CD4-positive, alpha-beta T cell treated with Interleukin-4 for 4 hours (primary cell): Measurements from ENCODE around the gene POLR2F.

Source experiments
- DNase-seq: peaks from one replicate; pipeline ENCODE4 v3.0.0-alpha.2; 2020

POLR2F gene

DNA sequence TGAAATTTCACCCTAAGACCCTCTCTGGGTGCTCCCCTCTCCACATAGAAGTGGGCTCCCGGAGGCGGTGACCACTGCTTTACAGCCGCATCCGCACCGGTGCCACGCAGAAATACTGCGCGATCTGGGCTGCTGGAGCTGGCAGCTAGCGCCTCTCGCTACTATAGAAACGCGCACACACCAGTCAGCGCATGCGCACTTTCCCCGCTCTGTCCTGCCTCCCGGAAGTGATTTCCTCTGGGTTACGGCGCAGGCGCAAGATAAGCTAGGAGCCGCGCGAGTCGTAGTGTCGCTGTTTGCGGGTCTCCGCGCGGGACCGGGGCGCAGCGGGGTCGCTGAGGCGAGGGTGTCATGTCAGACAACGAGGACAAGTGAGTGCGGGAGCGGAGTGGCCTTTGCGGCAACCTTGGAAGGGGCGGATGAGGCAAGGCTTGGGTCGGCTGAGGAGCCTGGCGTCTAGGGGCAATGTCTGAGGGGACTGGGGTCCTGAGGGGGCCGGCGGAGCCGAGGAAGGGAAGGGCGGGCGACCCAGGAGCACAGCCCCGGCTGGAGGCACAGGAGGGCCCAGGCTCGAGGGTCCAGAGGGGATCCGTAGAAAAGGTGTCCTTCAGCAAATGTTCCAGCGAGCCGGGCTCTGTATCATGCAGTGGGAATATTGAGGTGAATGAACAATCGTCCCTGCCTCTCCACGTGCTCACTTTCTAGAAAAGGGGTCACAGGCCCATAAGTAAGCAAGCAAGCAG, at the start of gene POLR2F, which contains the start of gene C22orf23:
TSS of gene POLR2F (plus strand) at position 263 of the 743 bp plus-strand sequence. CDS start at position 352, 89 bp downstream.
TSS of gene C22orf23 (minus strand) at position 165 of the 743 bp plus-strand sequence. CDS start 452 bp downstream, outside the sequence.
- peak; percentile 95 for DNase-seq

DNA sequence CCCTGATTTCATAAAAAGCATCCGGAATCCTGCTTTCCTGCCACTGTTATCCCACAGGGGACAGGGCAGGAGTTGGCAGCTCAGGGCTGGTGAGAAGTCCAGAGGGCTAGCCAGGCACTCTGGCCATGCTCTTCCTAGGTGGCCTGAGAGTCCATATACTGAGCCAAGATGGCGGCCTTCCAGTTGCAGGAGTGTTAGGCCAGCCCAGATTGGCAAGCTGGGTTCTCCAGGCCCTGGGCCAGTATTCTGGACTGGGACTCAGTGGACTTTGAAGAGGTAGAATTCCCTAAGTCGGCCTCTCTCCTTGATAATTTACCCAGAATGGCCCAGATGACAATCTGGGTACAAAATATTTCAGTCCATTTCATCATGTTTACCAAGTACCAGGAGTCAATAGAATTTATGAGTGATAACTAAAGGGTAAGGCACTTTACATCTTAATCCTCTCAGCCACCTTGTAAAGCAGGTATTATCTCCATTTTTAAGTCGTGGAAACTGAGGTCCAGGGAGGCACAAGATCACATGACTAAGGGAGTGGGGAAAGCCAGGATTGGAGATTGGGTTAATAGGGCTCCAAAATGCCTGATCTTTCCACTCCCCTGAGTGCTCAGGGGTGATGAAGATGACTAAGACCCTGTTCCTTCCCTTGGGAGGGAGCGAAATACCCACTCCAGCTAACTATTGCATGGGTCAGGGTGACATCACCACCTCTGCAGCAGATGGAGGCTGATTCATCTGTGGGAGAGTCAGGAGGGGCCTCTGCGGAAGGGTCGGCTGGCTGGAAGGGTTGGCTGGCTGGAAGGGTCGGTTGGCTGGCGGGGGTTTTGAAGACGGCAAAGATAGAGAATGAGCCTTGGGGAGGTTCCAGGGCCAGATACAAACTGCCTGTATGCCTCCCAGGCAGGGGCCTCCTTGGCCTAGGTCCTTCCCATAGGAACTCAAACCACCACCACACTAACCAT, 48.6 kb upstream of the POLR2F start:
- peak; percentile 2 for DNase-seq

DNA sequence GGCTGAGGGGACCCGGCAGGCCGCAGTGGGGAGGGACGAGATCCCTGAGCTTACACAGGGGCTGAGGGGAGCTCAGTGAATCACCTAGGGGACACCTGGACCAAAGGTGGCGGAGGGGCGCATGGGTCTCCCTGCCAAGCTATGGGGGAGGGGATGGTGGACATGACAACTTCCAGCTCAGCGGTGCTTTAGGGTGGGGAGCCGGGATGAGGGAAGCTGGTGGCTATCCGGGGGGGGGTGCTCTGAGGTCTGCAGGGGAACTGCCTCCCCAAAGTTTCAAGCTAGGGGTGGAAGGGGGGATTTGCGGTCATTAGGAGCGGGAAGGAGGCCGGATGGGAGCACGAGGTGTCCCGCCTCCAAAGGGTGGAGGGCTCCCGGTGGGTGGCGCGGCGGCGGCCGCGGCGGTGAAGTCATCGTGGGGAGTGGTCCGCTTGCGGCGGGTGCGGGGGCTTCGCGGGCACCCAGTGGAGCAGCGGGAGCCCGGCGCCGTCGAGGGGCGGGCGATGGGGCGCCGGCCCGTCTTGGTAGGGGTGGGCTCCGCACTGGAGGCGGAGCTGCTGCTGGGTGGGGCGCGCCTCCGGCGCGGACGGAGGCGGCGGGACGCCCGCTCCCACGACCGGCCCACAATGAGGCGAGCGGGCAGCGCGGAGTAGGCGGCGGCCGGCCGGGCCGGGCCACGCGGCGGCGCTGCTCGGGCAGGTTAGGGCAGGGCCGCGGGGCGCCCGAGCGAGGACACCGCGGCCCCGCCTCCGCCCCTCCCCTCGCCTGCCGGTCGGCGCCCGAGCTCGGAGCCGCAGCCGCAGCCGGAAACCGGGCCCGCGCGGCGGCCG, 47.8 kb upstream of the POLR2F start, which contains the start of gene MICALL1:
TSS of gene MICALL1 (plus strand) at position 764 of the 830 bp plus-strand sequence. CDS start 126 bp downstream, outside the sequence.
- peak; percentile 39 for DNase-seq

DNA sequence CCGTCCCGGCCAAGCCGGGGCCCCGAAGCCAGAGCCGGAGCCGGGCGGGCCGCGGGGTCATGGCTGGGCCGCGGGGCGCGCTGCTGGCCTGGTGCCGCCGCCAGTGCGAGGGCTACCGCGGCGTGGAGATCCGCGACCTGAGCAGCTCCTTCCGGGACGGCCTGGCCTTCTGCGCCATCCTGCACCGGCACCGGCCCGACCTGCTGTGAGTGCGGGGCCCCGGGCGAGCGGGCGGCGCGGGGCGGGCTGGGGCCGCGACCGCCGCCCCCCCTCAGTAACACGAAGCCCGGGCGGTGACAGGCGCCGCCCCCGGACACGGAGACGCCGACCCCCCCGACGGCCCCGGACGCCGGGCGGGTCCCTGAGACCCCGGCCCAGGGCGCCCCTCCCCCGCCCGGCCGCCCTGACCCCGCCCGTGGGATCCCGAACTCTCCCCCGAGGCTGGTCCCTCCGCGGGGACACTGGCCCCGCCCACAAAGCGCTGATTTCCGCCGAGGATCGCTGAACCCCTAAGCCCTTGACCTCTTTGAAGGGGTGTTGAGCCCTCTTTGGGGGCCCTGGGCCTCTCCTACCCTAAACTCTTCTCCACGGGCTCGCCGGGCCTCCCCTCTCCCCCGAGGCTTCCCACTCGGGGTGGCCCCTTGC, 47.0 kb upstream of the POLR2F start:
- DNase-seq = peak; percentile 27

DNA sequence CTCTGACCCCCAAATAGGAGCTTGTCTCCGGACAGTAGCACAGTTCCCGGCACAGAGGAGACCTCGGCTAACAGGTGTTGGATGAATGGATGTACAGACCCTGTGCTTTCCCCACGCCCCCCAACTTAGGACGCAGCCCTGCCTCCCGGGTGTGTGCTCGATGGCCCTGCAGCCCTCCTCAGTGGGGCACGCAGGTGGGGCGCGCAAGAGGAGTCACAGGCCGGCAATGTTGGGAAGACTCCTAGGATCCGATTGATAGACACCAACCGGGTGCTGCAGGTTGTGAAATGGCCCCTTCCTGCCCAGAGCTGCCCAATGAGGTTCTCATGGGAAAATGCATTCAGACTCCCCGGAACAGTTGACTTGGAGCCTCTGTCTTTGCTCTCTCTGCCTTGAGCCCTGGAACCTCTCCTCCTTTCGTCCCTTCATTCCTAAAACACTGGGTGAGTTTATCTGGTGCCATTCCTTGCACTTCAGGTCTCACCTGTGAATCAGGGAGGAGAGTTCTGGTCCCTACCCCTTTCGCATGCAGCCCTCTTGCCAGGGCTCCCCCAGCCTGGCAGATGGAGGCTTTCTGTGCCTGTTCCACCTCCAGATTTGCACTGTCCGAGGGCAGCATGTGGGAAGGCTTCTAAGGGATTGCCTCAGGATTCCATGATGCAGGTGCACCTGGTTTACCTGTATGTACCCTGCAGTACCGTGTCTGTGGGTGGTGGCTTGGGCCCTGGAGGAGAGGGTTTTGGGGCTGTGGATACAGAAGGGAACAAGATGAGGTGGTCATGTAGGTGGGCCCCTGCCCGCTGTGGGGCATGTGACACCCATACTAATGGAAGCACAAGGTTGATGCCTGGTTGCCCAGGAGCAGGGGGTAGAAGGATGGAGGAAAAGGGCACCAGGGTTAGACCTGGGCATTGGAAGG, 46.2 kb upstream of the POLR2F start:
- no peak for DNase-seq

DNA sequence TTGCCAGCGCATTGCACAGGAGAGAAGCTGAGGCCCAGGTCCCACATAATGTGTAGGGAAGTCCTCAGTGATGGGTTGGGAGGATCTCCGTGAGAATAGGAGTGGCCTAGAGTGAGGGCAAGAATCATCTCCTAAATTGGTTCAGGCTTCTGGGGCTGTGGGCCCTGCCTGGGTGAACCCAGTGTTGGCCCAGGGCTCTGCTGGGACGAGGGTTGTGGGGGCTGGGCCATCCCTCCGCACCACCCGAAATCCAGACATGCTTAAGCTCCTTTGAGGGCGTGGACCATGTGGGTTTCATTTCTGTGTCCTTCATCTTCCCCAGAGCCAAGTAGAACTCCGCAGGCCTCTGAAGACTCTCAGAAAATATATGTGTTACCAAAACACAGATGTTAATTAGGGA, 43.7 kb upstream of the POLR2F start:
- DNase-seq = no peak

DNA sequence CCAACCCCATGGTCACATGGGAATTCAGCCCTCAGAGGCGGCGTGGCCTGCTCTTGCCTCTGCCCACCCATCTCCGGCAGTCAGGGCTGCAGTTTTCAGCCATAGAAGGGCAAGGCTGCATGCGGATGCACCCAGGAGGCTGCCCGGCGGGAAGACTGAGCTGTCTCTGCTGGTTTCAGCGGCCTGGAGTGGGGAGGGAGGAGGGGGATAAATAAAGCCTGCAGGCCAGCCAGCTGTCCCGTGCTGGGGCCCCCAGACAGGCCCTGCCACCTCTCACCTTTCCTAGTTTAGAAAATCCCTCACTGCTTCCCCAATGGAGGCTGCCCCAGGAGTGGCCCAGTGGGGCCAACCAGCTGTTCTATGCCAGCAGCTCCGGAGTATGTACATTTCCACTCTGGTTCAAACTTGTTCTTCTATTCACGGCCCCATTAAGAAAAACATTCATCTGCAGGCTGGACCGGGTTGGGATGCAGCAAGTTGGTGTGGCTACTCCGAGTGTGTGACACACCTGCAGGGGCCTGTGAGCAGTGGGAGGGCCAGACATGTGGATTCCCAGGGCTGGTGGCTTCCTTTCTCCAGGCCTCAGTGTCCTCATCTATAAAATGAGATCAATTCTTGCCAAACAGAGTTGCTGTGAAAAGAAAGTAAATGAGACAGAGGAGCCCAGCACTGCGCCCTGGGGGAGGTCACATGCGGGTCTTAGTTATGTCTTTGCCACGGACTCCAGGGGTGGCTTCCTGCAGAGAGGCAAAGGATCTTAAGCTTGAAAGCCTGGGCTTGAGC, 42.4 kb upstream of the POLR2F start:
- DNase-seq = no peak

DNA sequence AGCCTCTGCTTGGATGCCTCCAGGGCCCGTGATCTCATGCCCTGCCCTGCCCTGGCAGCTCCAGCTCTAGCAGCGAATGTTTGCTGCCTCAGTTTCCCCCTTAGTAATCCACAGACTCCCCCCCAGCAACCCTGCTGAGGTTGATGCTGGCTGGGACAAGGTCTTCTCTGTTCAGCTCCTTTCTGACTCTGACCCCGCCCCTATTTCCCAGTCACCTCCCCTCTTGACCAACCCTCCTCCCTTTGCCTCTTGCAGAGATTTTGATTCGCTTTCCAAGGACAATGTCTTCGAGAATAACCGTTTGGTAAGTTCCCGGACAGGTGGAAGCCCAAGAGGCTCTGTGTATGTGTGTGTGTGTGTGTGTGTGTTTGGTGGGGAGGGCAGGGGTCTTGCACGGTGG, 41.8 kb upstream of the POLR2F start:
- no peak for DNase-seq

DNA sequence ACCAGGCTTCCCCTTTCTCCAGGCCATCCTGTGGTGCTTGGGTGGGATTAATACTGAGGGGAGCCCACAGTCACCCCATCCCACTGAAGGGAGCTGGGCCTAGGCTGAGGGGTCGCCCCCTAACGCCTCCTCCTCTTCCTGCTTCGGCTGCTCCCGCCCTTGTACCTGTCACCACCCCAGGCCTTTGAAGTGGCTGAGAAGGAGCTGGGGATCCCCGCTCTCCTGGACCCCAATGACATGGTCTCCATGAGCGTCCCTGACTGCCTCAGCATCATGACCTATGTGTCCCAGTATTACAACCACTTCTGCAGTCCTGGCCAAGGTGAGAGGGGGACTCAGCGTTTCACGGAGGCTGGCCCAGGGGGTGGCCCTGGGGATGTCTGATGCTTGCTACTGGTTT, 41.3 kb upstream of the POLR2F start:
- no peak for DNase-seq

DNA sequence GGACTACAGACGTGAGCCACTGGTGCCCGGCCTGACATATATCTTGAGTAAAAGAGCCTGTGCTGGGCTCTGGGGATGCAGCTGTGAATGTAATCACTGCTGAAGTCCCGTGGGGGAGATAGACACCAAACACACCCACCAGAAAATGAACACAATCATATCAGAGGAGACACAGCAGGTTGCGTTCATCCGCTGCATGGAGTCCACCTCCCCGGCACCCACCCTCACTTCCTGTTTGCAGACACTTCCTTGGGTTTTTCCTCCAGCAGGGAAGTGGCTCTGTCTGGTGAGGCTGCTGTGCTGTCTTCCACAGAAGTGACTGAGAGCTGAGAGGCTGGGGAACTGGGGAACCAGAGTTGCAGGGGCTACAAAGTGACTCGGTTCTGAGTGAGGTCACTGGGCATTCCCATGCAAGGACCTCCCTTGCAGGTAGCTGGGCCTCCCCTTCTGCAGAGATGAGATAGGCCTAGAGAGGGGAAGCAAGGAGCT, 40.2 kb upstream of the POLR2F start:
- no peak for DNase-seq

DNA sequence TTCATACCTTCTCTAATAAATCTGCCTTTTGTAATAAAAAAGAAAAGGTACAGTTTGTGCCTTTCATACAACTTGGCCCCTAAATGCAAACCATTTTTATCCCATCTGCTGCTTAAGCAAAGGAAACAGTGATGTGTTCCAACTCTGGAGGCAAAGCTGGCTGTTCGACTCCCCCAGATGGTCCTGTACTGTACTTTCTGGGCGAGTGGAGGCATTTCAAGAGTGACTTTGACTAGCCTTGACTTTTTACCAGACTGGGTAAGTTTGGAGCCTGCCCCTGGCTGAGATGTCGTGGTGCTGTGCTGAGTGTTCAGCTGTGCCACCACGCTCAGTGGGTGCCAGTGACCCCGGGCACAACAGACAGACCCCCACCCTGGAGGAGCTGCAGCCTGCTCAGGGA, 37.2 kb upstream of the POLR2F start:
- no peak for DNase-seq

DNA sequence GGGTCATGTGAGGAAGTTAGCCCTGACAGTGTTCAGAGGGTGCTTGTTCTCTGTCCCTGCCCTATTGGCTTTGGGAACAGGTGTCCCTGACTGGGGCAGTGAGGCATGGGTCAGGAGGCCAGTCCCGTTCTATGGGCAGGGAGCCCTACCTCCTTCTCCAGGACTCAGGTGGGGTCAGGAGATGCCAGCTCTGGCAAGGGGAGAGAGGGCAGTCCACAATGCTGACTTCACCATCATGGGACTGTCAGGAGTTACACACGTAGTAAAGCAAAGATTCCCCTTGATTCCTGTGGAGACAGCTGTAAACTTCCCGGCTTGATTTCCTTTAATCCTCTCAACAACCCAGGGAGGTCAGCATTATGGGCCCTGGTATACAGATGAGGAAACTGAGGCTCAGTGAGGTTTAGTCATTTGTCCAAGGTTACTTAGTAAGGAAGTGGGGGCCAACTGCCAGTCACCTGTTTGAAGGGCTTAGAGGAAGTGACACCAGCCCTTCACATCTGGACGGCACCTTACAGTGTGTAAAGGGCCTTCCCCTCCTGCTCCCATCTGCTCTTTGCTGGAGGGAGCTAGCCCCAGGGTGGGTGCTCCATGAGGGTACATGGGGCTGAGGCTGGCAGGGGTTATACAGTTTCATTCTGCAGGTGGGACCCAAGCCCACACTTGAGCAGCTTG, 35.5 kb upstream of the POLR2F start:
- no peak for DNase-seq

DNA sequence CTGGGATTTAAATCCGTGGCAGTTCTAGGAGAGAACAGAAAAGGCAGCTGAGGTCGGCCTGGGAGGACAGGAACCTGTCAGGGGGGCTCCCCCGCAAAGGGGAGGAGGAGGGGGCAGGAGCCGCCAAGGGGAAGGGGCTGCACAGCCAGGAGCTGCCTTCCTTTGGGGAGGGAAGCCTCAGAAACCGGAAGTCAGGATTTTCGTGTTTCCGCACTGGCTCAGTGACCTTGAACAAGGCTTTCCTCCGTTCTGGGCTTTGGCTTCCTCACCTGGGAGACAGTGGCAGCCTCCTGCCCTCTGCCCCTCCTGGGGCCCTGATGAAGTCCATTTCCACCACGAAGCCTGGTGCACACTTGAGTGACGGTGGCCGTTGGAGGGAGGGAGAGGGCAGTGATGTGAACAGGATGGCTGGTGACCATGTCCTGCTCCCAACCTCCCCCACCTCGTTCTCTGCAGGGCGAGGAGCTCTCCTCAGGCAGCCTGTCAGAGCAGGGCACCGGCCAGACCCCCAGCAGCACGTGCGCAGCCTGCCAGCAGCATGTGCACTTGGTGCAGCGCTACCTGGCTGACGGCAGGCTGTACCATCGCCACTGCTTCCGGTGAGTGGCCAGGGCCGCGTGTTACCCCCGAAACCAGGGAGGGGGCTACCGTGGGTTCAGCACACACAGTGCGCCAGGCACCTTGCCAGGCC, 34.8 kb upstream of the POLR2F start:
- no peak for DNase-seq

DNA sequence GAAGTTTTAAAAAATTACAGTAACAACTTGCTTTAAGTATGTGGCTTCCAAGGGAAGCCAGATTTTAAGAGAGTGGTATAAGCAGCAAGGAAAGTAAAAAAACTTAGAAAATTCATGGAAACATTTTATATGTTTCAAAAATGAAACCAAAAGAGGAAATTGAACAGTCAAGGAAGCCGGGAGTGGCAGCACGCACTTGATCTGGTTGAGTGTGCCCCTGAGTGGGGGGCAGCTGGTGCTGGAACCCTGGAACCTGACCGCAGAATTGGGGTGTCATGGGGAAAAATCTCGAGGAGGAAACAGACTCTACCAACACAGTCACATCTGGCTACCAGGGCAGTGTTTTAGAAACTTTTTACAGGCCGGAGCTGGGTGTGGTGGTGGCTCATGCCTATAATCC, 33.4 kb upstream of the POLR2F start:
- DNase-seq = no peak

DNA sequence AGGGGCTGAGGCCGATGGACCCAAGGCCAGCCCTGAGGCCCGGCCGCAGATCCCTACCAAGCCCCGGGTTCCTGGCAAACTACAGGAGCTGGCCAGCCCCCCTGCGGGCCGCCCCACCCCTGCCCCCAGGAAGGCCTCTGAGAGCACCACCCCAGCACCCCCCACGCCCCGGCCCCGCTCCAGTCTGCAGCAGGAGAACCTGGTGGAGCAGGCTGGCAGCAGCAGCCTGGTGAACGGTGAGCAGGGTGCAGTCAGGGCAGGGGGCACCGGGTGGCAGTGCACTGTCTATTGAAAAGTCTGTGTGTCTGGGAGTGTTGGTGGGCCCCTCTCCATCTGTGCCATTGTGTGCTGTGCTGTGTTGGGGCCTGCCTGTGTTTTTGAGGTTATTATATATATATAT, 31.3 kb upstream of the POLR2F start:
- no peak for DNase-seq

DNA sequence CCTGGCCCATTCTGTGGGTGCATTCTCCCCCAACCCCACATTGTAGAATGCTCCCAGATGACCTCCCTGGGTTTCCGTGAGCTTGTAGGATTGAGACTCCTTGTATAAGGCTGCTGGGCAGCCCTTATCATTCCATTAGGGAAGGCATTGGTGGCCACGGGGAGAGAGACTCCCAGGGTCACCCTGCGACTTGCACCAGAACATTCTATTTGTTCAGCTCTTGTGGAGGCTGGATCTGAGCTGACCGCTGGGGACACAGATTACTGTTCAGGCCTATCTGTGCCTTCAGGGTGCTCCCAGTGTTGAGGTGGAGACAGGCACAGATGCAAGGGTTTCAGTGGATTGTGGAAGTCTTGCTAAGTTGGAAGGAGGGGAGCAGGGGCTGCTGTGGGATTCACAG, 29.6 kb upstream of the POLR2F start:
- DNase-seq = no peak

DNA sequence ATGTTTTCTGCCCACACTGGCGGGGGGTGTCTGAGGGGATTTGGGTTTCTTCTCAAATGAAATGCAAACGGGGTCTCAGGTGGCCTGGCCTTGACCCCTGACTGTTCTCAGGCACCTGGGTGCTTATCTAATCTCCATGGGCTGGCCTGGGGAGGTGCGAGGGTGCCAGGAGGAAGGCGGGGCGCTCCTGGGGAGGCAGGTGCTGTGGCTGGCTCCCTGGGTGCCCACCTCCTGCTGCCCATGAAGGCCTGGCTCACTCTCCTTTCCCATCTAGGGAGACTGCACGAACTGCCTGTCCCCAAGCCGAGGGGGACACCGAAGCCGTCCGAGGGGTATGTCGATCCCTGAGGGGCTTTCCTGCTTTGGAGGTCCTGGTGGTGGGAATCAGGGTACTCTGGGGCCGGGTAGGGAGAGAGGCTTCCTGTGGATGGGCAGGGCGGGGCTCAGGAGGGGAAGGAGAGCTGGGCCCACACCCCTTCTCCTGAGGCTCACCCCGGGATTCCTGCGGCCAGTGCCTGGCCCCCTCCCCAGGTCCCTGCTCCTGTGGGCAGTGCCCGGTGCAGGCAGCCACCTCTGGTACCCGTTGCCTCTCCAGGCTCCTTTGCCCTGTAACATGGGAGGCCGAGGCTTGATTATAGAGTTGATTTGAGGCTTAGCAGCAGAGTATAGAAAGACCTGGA, 29.0 kb upstream of the POLR2F start:
- no peak for DNase-seq

DNA sequence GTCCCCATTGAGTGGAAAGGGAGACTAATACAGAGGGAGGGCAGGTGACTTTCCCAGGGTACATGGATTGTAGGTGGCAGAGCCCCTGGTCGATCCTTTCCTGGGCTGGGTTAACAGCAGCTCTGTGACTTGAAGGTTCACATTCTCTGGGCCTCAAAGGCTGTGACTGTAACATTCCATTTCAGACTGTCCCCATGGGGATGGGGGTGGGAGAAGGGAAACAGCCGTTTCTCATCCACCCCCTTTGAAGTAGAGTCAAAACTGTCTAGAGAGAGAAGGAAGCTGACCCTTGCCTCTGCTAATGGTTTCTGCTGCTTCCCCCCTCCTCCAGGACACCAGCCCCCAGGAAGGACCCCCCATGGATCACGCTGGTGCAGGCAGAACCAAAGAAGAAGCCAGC, 28.2 kb upstream of the POLR2F start:
- DNase-seq = no peak
